GM13976 (cell line): Measurements from ENCODE around the gene INO80.

Experiments used
- DNase-seq: peaks from one replicate; pipeline ENCODE4 v3.0.0; 2012; ENCODE audit warnings: low spot score
- CTCF ChIP-seq: IDR thresholded peaks from 2 replicates; pipeline ENCODE4 v1.5.1; 2012; ENCODE audit warnings: borderline replicate concordance, mild to moderate bottlenecking; ENCODE audit not compliant: insufficient read depth; ENCODE audit errors: extremely low read depth, missing control alignments, control extremely low read depth
- in situ Hi-C: fragments of 300-500 bp; cut with MboI; formaldehyde crosslinking; loops from one replicate; pipeline ENCODE4 v1.12.0; 2022; ENCODE audit warnings: low sequenced_read_pairs, mixed read lengths, inconsistent platforms; ENCODE audit not compliant: unreplicated experiment

Gene INO80

GRCh38 chr15:40952301-40952900 lies 163.7 kb downstream of the INO80 start:
- in situ Hi-C loops: no loop called here
- no peak for DNase-seq
- no peak for TF ChIP-seq CTCF

- no peak for TF ChIP-seq CTCF
- no peak for DNase-seq
- in situ Hi-C loops: no loop called here
Measured at GRCh38 chr15:40951764-40952163, 164.3 kb downstream of the INO80 start.

- no peak for DNase-seq
- no peak for TF ChIP-seq CTCF
- in situ Hi-C loops: no loop called here
Measured at GRCh38 chr15:40949756-40950207, 166.3 kb downstream of the INO80 start.

- DNase-seq: no peak
- no peak for TF ChIP-seq CTCF
- in situ Hi-C loops: no loop called here
Measured at GRCh38 chr15:40948706-40949473, 167.2 kb downstream of the INO80 start.

- DNase-seq: no peak
- TF ChIP-seq CTCF: no peak
- in situ Hi-C loops: no loop called here
Measured at GRCh38 chr15:40944510-40945296, 171.4 kb downstream of the INO80 start.

GRCh38 chr15:40943764-40944365 lies 172.2 kb downstream of the INO80 start:
- in situ Hi-C loops: no loop called here
- TF ChIP-seq CTCF: no peak
- no peak for DNase-seq
